HepG2 (cell line): ENCODE data around the gene EPN3. TPM values are rescaled to one million over a fixed set of nuclear protein-coding genes. Genes with fewer than 3 reads are reported as not detected.

Experiments used
- ATAC-seq: fragments of 200-7000 bp; cut with Tn5 transposase; 3 replicates; pipeline ENCODE4 v1.9.1; 2020; ENCODE audit warnings: mild to moderate bottlenecking, moderate library complexity
- BruUV-seq: library from RNA; stranded (reverse); fragments of 400-500 nt; replicated peaks from 2 replicates; lab custom pipeline; 2021; lab: Mats Ljungman, UMichigan
- CTCF ChIA-PET: fragments of 300-600 bp; formaldehyde crosslinking; extraction: SDS; loops from one replicate; lab custom pipeline; 2021; ENCODE audit warnings: low total read pairs, inconsistent platforms, low intra/inter-chr PET ratio; lab: Yijun Ruan, JAX
- POLR2A ChIA-PET: fragments of 350-600 bp; sonication (Branson Sonifier 250); formaldehyde crosslinking; loops from one replicate; lab custom pipeline; 2020; ENCODE audit warnings: antibody characterized with exemption, inconsistent platforms; lab: Yijun Ruan, JAX
- DNase-seq: peaks from one replicate; pipeline ENCODE4 v3.0.0-alpha.2; 2015; ENCODE audit warnings: low spot score
- FAIRE-seq: peaks from 3 replicates; lab custom pipeline; 2011; peaks lifted over from hg19 to GRCh38; lab: Jason Lieb, UNC
- H2AFZ ChIP-seq: one replicate; pipeline ENCODE4 v1.6.1; 2011; ENCODE audit warnings: low read length, inconsistent platforms
- H3K27ac ChIP-seq: fragments of 300-600 bp; 3 replicates; pipeline ENCODE4 v1.8.0; 2011; ENCODE audit warnings: mixed run types, mild to moderate bottlenecking, mixed read lengths, low read length, inconsistent platforms; ENCODE audit not compliant: insufficient read depth; ENCODE audit errors: extremely low read length
- H3K27me3 ChIP-seq, 2 experiments: fragments of 200-600 bp in 1 of 2; 2 replicates in 1 of 2; 3 replicates in 1 of 2; pipeline versions ENCODE4 v1.6.0 to v1.8.0; 2011; ENCODE audit warnings: low read length in 2 of 2, mild to moderate bottlenecking in 2 of 2, moderate library complexity in 2 of 2, inconsistent platforms in 1 of 2; ENCODE audit not compliant: insufficient read depth in 2 of 2, control insufficient read depth in 1 of 2
- H3K36me3 ChIP-seq, 2 experiments: fragments of 200-600 bp in 1 of 2; replicated peaks in 1 of 2; 2 replicates in 1 of 2; 3 replicates in 1 of 2; pipeline versions ENCODE4 v1.5.1 to v1.8.0; 2011; ENCODE audit warnings: low read length in 2 of 2, inconsistent platforms in 1 of 2; ENCODE audit not compliant: insufficient read depth in 2 of 2, control insufficient read depth in 1 of 2
- H3K4me1 ChIP-seq: 2 replicates; pipeline ENCODE4 v1.5.1; 2012; ENCODE audit warnings: low read length, inconsistent platforms; ENCODE audit not compliant: insufficient read depth
- H3K4me2 ChIP-seq: 2 replicates; pipeline ENCODE4 v1.6.0; 2011; ENCODE audit warnings: low read depth, low read length, inconsistent platforms
- H3K4me3 ChIP-seq, 3 experiments: fragments of 200-600 bp in 1 of 3; sonication (generic), shearing (Covaris generic) in 1 of 3; replicated peaks in 1 of 3; 2 replicates each; pipeline ENCODE4 v1.5.1; 2011 to 2016; ENCODE audit warnings: low read length in 3 of 3, inconsistent platforms in 2 of 3, low read depth in 2 of 3, mild to moderate bottlenecking in 2 of 3, control low read depth in 1 of 3, mixed read lengths in 1 of 3; ENCODE audit not compliant: insufficient read depth in 1 of 3
- H3K79me2 ChIP-seq: one replicate; pipeline ENCODE4 v1.6.1; 2011; ENCODE audit warnings: low read length, inconsistent platforms; ENCODE audit not compliant: insufficient read depth
- H3K9ac ChIP-seq: 2 replicates; pipeline ENCODE4 v1.6.0; 2011; ENCODE audit warnings: mild to moderate bottlenecking, low read depth, low read length, inconsistent platforms; ENCODE audit not compliant: insufficient read depth
- H3K9me3 ChIP-seq: 2 replicates; pipeline ENCODE4 v1.5.1; 2012; ENCODE audit warnings: mild to moderate bottlenecking, low read length
- H4K20me1 ChIP-seq: 2 replicates; pipeline ENCODE4 v1.6.0; 2011; ENCODE audit warnings: inconsistent platforms, mild to moderate bottlenecking, low read length, moderate library complexity; ENCODE audit not compliant: insufficient read depth
- AGO1 ChIP-seq: fragments of 200-400 bp; formaldehyde crosslinking; IDR thresholded peaks from 2 replicates; pipeline ENCODE4 v1.6.1; 2017; ENCODE audit warnings: mild to moderate bottlenecking, low read depth, low read length, moderate library complexity; ENCODE audit not compliant: poor library complexity, severe bottlenecking
- ATAD3A ChIP-seq: sonication (generic); formaldehyde crosslinking; IDR thresholded peaks from 2 replicates; pipeline ENCODE4 v1.4.0; 2020; ENCODE audit warnings: missing genetic modification reagents
- RAD51 ChIP-seq: fragments of 450-650 bp; IDR thresholded peaks from 2 replicates; pipeline ENCODE4 v1.6.1; 2016; ENCODE audit warnings: borderline replicate concordance
- ZFP37 ChIP-seq: sonication (generic); formaldehyde crosslinking; IDR thresholded peaks from 2 replicates; pipeline ENCODE4 v1.4.0; 2020; ENCODE audit warnings: missing genetic modification reagents, borderline replicate concordance
- WGBS: methylation state at CpG from one replicate; pipeline ENCODE4 v1.1.6; 2017; ENCODE audit warnings: low lambda C conversion rate; 5-methylcytosine and 5-hydroxymethylcytosine counted together
- in situ Hi-C: cut with HindIII; loops from 2 replicates; pipeline ENCODE4 v1.10.0; 2017; ENCODE audit warnings: low pct_unique_long_range_greater_than_20kb; ENCODE audit not compliant: extremely low pct_ligation_motif_present
- intact Hi-C: fragments of 100-400 bp; cut with micrococcal nuclease; formaldehyde crosslinking; loops from one replicate; pipeline ENCODE4 v1.10.0; 2022; ENCODE audit not compliant: unreplicated experiment
- polyA plus RNA-seq, 8 experiments: library from polyadenylated mRNA; depleted of rRNA in 3 of 8; stranded (reverse) in 7 of 8; unstranded in 1 of 8; fragments of >200 nt; fragmentation: Illumina TruSeq in 4 of 8; extraction: Trizol in 4 of 8; gene quantifications; 2 replicates each; pipeline versions ENCODE4 v1.2.1 to v1.2.3, GENCODE V29; 2011 to 2016; ENCODE audit warnings: low read depth in 4 of 8, missing spikeins in 1 of 8, mixed read lengths in 1 of 8; ENCODE audit not compliant: insufficient read depth in 1 of 8
- total RNA-seq, 5 experiments: library from RNA; depleted of rRNA; stranded (reverse); fragments of >200 nt; fragmentation: Illumina TruSeq; extraction: Trizol; gene quantifications; 2 replicates each; pipeline ENCODE4 v1.2.3, GENCODE V29; 2016; ENCODE audit warnings: low read depth in 1 of 5
- TF ChIP-seq, protein P1 (sequence below): sonication (generic); formaldehyde crosslinking; IDR thresholded peaks from 2 replicates; pipeline ENCODE4 v1.4.0; 2020; ENCODE audit warnings: missing genetic modification reagents
- TF ChIP-seq, protein P2 (sequence below): sonication (generic); formaldehyde crosslinking; IDR thresholded peaks from 2 replicates; pipeline ENCODE4 v1.4.0; 2020; ENCODE audit warnings: missing genetic modification reagents
- TF ChIP-seq, protein P3 (sequence below): sonication (generic); formaldehyde crosslinking; IDR thresholded peaks from 2 replicates; pipeline ENCODE4 v1.5.1; 2020; ENCODE audit warnings: mild to moderate bottlenecking, moderate library complexity, missing genetic modification reagents
- TF ChIP-seq, protein P4 (sequence below): sonication (generic); formaldehyde crosslinking; IDR thresholded peaks from 2 replicates; pipeline ENCODE4 v1.4.0; 2020; ENCODE audit warnings: missing genetic modification reagents, borderline replicate concordance

Gene EPN3
- total and polyA plus RNA-seq, 2 of the 13 experiments (the other 11 are each of a cell fraction or from before 2014, with no cell fraction given): 0.11 to 0.95 TPM

DNA sequence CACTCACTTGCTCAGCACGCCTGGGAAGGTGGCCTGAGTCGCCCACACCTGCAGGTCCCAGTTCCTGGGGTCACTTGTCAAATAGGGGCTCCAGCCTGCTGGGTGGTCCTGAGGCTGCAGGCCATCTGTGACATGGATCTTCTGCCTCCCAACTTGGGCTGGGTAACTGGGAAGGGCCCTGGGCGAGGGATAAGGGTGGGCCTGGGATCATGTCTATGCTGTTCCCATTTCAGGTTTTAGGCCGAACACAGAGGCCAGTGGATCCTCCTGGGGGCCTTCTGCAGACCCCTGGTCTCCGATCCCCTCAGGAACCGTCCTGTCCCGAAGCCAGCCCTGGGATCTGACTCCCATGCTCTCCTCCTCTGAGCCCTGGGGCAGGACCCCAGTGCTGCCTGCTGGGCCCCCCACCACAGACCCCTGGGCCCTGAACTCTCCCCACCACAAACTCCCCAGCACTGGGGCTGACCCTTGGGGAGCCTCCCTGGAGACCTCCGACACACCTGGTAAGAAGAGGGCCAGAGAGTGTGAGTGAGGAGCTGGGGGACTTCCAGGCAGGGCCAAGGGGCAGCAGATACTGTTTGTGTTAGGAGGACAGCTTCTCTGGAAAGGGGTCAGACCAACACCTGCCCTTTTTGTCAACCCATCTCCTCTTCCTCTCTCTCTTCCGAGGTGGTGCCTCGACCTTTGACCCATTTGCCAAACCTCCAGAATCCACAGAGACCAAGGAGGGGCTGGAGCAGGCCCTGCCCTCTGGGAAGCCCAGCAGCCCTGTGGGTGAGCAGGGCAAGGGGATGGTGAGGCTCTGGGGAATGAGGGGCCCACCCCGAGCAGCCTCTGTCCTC, 8.2 kb downstream of the EPN3 start (continued):
- TF ChIP-seq, protein P1, sequence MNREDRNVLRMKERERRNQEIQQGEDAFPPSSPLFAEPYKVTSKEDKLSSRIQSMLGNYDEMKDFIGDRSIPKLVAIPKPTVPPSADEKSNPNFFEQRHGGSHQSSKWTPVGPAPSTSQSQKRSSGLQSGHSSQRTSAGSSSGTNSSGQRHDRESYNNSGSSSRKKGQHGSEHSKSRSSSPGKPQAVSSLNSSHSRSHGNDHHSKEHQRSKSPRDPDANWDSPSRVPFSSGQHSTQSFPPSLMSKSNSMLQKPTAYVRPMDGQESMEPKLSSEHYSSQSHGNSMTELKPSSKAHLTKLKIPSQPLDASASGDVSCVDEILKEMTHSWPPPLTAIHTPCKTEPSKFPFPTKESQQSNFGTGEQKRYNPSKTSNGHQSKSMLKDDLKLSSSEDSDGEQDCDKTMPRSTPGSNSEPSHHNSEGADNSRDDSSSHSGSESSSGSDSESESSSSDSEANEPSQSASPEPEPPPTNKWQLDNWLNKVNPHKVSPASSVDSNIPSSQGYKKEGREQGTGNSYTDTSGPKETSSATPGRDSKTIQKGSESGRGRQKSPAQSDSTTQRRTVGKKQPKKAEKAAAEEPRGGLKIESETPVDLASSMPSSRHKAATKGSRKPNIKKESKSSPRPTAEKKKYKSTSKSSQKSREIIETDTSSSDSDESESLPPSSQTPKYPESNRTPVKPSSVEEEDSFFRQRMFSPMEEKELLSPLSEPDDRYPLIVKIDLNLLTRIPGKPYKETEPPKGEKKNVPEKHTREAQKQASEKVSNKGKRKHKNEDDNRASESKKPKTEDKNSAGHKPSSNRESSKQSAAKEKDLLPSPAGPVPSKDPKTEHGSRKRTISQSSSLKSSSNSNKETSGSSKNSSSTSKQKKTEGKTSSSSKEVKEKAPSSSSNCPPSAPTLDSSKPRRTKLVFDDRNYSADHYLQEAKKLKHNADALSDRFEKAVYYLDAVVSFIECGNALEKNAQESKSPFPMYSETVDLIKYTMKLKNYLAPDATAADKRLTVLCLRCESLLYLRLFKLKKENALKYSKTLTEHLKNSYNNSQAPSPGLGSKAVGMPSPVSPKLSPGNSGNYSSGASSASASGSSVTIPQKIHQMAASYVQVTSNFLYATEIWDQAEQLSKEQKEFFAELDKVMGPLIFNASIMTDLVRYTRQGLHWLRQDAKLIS (CRISPR knock-in tag): no peak

DNA sequence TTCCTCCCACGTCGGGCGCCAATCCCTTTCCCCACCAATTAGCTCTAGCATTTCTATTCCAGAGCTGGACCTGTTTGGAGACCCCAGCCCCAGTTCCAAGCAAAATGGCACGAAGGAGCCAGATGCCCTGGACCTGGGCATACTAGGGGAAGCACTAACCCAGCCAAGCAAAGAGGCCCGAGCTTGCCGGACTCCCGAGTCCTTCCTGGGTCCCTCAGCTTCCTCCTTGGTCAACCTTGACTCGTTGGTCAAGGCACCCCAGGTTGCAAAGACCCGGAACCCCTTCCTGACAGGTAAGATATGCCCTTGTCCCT, 8.8 kb downstream of the EPN3 start:
- FAIRE-seq (no peak), ATAC-seq (no peak), DNase-seq (no peak)
- 8% methylated on average over 8 of the region's 9 CpGs for WGBS
- Histone ChIP-seq H3K4me3 (peak overlapping the region; percentile 73 to 87 (median 78)), H3K9ac (peak overlapping the region; percentile 95), H3K4me1 (peaks cover 75% of the 10 kb centered on the region), H3K4me2 (peak overlapping the region; percentile 97), H4K20me1 (no peaks in the 10 kb centered on the region), H3K27me3 (no peaks in the 10 kb centered on the region; a peak in 1 of 5 replicates), H3K9me3 (no peaks in the 10 kb centered on the region), H3K36me3 (no peaks in the 10 kb centered on the region), H2AFZ (no peak overlapping the region), H3K27ac (peak overlapping the region; percentile 97), H3K79me2 (no peaks in the 10 kb centered on the region)
- ChIA-PET POLR2A (interaction anchor here (0.6 to 4.2 kb wide), 24 partner anchors 9 to 348 kb away, joined by 3 to 79 read pairs (median 6); partner anchors contain the start of genes CACNA1G, EPN3, LUC7L3 and TOB1), CTCF (no interaction called here)
- intact Hi-C loops (loop anchor here (10.0 kb wide), 1 partner anchor 413 kb away; no protein-coding TSS in a partner anchor), in situ Hi-C loops (loop anchor here (10.0 kb wide), 1 partner anchor 413 kb away; no protein-coding TSS in a partner anchor)
- no TSS peak for BruUV-seq
- TF ChIP-seq RAD51: no peak
- TF ChIP-seq, protein P2, sequence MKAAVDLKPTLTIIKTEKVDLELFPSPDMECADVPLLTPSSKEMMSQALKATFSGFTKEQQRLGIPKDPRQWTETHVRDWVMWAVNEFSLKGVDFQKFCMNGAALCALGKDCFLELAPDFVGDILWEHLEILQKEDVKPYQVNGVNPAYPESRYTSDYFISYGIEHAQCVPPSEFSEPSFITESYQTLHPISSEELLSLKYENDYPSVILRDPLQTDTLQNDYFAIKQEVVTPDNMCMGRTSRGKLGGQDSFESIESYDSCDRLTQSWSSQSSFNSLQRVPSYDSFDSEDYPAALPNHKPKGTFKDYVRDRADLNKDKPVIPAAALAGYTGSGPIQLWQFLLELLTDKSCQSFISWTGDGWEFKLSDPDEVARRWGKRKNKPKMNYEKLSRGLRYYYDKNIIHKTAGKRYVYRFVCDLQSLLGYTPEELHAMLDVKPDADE (CRISPR knock-in tag): no peak
- TF ChIP-seq, protein P3, sequence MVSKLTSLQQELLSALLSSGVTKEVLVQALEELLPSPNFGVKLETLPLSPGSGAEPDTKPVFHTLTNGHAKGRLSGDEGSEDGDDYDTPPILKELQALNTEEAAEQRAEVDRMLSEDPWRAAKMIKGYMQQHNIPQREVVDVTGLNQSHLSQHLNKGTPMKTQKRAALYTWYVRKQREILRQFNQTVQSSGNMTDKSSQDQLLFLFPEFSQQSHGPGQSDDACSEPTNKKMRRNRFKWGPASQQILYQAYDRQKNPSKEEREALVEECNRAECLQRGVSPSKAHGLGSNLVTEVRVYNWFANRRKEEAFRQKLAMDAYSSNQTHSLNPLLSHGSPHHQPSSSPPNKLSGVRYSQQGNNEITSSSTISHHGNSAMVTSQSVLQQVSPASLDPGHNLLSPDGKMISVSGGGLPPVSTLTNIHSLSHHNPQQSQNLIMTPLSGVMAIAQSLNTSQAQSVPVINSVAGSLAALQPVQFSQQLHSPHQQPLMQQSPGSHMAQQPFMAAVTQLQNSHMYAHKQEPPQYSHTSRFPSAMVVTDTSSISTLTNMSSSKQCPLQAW (CRISPR knock-in tag): peak; percentile 12; the same call in 1 of the 2 replicates
- no peak for TF ChIP-seq AGO1
- TF ChIP-seq ATAD3A (CRISPR knock-in tag): no peak
- TF ChIP-seq, protein P4, sequence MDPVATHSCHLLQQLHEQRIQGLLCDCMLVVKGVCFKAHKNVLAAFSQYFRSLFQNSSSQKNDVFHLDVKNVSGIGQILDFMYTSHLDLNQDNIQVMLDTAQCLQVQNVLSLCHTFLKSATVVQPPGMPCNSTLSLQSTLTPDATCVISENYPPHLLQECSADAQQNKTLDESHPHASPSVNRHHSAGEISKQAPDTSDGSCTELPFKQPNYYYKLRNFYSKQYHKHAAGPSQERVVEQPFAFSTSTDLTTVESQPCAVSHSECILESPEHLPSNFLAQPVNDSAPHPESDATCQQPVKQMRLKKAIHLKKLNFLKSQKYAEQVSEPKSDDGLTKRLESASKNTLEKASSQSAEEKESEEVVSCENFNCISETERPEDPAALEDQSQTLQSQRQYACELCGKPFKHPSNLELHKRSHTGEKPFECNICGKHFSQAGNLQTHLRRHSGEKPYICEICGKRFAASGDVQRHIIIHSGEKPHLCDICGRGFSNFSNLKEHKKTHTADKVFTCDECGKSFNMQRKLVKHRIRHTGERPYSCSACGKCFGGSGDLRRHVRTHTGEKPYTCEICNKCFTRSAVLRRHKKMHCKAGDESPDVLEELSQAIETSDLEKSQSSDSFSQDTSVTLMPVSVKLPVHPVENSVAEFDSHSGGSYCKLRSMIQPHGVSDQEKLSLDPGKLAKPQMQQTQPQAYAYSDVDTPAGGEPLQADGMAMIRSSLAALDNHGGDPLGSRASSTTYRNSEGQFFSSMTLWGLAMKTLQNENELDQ: no peak
- TF ChIP-seq ZFP37 (CRISPR knock-in tag): no peak
